ENCODE data around the gene IRS1.

The IRS1 gene

DNA sequence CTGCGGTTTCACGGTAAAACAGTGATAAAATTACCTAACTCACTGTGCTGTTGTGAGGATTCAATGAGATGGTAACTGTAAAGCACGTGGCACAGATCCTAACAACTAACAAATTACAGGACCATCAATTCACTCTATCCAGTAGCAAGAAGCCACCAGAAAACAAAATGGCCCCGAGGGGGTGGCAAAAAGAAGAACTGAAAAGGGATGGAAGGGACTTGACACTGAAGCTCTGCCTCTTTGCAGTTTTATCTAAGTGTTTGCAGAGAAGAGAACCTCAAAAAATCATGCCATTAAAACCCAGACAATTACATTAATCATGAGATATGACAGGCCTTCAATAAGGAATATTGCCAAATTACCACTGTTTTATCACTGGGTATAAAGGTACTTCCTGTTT, 46.7 kb downstream of the IRS1 start:
- DNase-seq, result no peak

DNA sequence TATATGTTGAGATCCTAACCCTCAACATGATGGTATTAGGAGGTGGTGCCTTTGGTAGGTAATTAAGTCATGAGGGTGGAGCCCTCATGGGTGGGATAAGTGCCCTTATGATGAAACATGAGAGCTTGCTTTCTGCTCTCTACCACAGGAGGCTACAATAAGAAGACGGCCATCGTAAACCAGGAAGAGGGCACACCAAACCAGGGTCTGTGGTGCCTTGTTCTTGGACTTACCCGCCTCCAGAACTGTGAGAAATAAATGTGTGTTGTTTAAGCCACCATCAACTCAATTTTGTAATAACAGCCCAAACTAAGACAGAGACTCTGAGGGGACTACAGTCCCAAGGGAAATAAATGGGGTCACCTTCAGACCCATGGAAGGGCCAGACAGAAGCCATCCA, 52.3 kb downstream of the IRS1 start:
- no peak for DNase-seq

DNA sequence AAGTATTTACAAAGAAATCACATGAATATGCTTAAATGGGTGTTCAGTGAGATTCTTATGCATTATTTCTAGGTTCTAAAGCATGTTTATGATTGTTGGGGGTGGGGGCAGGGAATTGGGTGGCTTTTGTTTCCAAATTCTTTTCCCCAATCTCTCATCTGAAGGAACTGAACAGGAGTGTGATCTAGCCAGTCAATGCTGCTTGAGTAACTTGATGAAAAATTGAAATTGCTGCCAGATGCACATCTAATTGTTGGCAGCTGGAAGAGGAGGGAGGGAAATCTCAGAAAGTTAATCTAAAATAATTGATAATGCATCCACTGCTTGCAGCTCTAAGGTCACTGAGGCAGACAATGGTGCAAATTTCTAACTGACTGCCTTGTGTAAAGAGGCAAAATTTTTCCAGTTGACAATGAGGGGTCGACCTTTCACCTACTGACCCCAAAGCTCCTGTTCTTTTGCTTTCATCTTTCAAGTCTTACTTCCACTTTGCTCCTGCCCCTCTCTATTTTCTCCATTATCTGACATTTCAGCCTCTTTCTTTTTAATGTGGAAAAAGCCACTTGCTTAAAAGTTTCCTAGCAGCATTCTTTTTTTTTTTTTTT, 53.3 kb downstream of the IRS1 start:
- no peak for DNase-seq

DNA sequence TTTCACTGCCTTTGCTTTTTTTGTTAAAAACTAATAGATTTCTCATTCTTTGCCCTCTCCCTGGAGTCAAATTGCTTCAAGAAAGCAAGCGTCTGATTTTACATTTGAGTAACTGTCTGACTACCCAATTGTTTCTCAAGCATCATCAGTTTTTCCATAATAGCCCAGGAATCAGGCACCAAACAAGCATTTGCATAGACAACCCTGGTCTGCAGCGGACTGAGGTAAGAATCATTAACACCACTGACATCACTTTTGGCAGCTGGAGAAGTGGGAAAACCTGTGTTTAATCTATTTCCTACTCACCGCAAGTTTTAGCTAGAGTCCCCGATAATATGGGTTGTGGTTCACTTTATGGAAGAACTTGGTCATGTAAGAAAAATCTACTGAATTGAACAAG, 55.7 kb downstream of the IRS1 start:
- DNase-seq, result no peak

DNA sequence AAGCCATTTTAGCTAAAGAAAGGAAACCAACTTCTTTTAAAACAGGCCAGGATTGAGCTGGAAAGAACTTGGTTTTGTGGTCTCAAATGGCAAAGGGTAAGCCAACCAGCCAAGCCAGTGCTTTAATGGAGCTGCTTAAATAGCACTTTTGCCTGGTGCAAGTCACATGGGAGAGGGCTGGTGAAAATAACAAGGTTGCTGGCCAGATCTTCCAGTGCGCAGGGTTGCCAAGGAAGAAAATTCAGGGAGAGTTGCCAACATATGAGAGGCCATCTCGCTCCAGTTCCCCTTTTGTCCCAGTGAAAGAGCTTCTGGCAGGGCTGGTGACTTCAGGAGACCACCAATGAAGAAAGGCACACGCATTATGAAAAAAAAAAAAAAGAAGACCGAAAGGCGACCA, 57.3 kb downstream of the IRS1 start:
- DNase-seq, result no peak

DNA sequence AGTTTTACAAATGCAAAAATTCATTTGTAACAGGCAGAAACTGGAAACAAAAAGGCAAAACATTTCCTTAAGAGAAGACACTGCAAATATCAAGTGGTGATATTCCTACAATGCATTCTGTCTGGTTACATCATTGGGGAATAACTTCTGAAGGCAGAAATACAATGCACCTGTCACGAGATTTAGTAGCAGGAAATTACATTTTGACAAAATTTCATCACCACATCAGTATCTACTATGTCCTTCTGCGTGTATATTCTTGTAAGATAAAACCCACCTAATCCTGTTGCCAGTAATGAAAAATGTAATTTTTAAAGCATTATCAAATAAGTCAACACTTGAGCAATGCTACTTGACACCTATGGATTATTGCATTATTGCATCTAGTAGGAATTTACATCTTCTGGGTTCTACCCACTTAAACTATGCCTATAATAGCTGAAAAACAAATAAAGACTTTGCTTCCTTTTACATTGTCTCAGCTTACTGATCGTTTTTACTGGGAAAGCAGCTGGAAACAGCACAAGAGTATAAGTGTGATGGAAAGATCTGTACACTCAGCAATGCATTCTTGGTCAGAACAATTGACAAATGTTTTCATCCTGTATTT, 59.5 kb downstream of the IRS1 start:
- no peak for DNase-seq

DNA sequence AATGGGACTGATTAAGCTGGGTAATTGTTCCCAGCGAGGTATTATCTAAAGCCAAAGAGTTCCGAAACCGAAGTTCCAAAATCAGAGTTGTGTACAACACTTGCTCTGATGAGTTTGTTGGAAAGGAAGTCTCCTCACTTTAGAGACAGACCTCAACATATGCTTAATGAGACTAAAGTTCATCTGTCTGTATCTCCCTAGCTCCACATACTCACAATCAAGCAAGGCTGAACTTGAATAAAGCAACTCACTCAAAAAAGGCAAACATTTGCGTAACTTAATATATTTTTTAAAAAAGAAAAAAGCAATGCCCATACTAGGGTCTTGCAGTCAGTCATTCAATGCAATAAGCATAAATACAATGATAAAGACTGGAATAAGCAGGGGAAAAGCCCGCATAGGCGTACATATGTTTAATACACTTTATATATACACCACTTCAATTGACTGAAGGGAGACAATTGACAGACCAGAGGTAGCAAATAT, 60.0 kb downstream of the IRS1 start:
- no peak for DNase-seq

DNA sequence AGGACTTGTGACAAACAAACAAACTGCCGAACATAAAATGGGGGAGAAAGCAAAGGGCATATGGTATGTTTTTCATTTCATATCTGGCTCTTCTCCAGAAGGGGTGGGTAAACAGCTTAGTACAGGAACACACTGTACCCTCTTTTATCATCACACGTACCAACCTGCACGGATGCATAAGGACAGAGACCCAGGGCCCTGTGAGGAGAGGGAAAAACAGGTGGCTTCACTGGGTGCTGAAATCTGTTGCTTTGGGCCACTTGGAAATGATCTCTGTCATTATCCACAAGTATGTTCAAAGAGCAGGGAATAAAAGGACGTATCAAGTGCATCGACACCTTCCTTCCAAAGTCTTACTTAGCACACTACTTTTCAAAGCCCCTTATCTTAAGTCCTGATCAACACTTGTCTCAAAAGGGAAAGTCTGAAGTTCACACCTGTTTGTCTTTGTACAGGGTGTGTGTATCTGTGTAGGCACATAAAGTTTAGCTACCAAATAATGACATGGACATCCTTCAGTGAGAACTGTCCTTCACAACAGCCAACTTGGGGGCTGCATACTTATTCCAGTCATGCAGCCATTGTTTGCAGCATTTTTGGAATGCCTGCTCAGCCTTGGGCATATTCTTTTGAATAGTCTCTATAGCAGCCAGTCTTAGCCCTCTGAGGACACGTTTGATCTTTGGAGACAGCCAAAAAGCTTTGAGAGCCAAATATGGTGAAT, 60.6 kb downstream of the IRS1 start:
- no peak for DNase-seq

DNA sequence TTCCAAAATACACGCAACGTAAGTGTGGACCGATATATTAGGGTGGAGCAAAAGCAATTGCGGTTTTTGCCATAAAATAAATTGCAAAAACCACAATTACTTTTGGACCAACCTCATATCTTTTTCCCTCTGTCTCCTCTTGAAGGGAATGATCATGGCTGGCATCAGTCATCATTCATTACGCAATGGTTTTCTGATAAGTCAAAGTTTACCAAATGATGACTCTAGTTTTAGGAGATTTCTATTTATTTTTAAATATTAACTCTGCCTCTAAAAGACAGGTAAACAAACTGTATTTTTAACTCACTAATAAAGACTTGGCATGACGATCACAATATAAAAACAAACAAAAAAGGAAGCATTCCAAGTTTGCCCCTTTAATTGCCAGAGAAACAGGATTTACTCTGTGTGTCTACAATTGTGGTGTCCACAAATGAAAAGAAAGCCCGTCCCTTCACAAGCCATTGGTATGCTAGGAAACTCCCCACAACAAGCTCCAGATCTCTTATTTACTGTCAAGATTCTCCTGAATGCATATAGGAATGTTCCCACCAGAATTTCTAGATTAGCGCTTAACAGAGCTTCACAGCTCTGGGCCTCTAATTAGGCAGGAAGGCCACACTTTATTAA, 61.3 kb downstream of the IRS1 start:
- DNase-seq, result no peak

DNA sequence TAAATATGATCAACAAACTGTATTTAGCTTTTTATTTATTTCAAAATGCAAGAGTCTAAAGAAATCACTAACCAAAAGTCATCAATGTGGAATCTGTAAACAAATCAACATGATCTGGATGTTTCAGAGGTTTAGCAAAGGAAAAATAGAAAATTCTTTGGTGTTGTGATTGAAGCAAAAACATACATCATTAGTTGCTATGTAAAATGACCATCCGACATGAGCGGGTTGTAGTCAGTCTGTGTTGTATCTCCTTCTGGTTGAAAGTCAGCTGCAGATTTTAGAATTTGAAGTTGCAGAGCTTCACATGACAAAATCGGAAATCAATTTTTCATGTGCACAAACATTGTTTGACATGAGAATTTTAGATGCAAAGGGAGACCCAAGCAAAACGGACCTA, 63.2 kb downstream of the IRS1 start:
- no peak for DNase-seq

DNA sequence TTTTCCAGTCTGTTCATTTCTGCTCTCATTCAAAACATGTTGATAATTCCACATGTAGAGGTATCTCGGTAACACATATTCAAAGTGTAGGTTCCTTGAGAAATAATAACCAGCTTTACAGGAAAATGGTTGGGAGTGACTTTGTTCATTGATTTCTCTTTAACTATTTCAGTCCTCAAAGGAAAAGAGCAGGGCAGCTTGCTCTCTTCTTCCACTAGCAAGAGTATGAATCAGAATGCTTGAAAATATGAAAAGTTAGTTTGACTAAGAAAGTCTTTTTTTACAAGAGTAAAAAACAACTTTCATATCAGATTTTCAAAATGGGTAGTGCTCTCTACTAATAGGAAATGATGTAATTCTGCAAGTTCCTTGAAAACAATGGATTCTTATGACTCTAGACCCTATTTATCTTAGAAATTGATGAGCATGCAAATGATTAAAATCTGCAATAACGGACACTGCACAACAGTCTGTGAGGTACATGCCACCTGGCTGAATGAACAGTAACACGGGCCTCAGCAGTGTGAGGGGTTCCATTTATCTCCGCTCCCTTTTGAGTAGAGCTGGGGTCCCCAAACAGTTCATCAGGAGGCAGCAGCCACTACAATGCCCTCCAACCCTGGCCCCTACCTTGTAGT, 65.6 kb downstream of the IRS1 start:
- no peak for DNase-seq

DNA sequence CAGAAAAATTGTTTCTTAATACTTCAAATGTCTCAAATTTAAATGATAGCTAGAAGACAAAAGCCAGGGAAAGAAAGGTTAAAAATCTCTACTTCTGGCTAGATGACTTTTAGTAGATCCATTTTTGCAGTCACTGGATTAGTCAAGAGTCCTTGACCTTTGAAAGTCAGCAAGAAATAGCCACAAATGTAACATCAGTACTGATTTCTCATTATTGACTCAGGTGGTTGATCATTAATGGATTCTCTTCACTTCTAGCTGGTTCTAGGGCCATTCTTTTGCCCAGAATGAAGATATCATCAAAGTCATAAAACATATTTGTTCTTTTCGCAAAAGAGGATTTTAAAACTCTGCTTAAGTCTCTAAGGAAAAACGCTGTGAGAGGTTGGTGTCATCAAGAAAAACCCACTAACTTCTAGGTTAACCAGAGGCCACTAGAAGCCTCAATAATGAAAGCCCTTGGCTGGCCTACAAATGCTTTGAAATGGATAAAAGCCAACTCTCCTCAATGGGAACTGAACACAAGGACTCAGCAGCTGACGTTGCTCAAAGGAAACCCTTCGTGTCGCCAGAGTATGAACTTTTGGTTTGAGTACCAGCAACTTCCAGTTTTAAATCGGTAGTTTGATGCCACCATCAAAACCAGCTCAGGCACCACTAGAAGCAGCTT, 66.3 kb downstream of the IRS1 start:
- no peak for DNase-seq

DNA sequence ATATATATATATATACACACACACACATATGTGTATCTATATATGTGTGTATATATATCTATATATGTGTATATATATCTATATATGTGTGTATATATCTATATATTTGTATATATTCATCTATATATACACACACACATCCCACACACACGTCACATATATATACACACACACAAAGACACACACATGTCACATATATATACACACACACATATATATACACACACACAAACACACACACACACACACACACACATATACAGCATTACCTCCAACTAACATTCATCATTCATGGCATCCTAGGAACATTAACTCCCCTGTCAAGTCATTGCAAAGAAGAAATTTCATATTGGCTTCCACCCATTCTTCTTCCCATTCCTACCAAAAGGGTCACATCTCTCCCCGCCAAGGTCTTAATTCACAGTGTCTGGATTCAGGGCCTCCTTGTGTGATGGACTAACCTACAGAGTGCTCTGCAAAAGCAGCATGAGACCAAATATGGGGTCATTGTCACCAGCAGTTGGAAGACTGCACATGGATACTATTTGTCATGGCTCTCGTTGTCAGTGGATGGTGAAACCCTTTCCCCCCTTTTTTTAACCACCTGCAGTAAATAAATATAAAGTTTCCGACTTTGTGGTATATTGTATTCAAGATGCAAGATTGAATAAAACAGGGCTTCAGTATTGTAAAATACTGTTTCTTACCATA, 67.0 kb downstream of the IRS1 start:
- DNase-seq, result no peak

DNA sequence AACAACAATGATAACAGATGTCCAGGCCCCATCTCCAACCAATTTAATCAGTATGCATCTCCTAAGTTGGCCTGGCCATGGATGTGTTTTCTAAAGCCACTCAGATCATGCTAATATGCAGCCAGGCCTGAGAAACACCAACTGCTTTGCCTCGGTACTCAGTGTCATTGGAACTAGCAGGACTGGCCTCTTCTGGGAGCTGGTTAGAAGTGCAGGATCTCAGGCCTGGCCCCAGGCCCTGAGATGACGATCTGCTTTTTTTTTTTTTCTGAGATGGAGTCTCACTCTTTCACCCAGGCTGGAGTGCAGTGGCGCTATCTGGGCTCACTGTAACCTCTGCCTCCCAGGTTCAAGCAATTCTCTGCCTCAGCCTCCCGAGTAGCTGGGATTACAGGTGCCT, 69.1 kb downstream of the IRS1 start:
- no peak for DNase-seq

DNA sequence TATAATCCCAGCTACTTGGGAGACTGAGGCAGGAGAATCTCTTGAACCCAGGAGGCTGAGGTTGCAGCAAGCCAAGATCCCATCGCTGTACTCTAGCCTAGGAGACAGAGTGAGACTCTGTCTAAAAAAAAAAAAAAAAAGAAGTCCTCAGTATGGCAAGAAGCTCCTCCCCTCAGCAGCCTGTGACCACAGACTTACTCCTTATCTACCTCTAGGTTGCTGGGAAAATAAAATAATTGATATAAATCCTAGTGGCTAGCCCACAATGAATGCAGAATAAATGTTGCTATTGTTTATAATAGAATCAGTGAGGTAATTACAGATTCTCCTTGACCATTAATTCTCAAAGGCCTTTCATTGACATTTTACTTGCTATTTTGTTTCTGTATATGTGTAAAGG, 70.6 kb downstream of the IRS1 start:
- DNase-seq, result no peak

DNA sequence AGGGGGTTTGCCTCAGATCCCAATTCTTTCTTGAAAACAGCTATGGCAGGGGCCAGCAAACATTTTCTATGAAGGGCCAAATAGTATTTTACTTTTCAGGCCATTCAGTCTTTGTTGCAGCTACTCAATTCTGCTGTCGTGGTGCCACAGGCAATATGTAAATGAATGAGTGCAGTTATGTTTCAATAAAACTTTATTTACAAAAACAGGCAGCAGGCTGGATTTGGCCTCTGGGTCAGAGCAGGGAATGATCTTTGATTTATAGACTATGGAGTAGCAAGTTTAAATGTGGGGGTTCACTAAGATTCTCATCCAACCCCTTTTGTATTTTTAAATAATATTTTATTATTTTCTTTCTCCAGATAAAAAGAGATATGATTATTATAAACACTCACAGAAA, 72.4 kb downstream of the IRS1 start:
- no peak for DNase-seq

DNA sequence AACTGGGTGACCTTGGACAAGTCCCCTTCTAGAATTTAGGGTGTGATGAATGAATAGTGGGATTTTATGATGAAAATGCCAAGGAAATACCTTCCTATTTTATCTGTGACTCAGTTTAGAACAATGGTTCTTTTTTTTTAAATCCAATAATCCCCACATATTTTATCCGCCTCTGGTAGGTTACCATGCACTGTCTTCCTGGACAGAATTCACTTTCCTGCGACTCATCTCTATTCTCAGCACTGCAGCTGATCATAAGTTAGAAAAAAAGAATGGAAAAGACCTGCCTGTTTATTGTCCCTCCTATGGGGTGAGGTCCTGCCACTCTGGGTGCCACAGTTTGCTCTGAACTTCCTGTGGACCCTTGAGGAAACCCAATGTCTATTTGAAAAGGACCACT, 73.1 kb downstream of the IRS1 start:
- no peak for DNase-seq

DNA sequence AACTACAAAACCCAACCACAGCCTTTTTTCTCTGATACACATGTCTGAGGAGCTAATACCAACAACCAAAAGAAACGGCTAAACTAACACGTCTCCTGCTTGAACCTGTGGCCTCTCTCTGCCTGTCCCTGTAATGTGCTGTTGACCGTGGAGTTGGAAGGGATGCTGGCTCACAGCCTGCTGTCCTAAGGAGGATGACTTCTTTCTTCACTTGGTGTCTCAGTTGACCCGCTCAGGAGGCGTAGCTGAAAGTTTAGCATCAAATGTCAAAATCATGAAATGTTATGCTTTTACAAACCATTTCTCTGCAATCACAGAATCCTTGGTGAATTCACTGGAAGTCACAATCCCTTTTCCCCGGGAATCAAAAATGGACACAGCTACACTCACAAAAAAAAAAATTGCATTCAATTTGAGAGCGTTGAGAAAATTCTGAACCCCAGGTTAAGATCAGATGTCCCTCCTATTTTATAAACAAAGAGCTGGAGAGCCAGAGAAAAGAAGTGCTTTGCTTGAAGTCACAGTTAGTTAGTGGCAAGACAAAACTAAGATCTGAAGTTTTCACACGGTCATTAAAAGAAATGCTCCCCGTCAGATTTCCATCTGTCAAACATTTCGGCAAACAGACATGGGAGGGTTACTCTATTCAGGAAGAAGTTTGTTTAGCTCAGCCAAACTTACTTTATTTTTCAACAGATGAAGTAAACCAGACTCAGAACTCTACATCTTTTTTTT, 74.3 kb downstream of the IRS1 start:
- DNase-seq, result no peak

DNA sequence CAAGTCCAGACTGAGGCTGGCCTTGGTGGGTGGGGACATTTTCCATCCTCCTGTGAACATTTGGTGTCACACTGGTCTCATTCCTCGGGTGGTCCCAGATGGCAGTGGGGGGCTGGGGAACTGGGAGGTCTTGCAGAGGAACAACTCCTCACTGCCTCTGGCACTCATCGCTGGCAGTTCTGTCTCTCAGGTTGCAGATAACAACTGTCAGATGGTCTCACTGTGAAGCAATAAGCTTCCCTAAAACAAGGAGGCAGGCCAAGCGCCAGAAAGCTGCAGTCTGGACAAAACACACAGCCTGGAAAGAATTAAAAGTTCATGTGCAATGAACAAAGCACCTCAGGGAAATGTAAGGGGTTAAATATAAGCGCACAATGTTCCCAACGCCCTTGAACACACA, 78.1 kb downstream of the IRS1 start:
- no peak for DNase-seq

DNA sequence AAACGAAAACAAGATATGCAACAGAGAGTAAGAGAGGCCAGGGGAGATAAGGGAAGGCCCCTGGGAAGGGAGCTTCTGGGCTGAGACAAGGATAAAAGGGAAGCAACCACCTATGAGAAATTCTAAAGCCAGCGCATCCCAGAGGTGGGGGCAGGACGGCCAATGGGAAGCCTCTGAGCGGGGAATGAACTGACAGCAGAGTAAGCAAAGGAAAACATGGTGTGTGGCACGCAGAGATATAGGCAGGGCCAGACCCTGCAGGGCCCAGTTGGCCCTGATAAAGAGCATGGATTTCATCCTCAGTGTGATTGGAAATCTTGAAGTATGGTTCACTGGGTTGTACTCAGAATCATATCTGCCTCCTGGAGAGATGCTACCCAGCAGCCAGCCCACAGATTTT, 78.7 kb downstream of the IRS1 start:
- DNase-seq, result no peak

DNA sequence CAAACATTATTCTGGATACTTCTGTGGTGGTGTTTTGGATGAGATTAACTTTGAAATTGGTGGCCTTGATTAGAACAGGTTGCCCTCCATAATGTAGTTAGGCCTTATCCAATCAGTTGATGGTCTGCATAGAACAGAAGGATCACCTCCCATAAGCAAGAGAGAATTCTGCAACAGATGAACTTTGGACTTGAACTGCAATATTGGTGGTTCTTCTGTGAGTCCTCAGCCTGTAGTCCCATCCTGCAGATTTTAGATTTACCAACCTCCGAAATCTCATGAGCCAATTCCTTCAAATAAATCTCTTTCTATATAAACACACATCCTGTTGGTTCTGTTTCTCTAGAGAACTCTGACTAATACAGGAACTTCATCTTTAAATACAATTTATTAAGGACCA, 81.9 kb downstream of the IRS1 start:
- no peak for DNase-seq

DNA sequence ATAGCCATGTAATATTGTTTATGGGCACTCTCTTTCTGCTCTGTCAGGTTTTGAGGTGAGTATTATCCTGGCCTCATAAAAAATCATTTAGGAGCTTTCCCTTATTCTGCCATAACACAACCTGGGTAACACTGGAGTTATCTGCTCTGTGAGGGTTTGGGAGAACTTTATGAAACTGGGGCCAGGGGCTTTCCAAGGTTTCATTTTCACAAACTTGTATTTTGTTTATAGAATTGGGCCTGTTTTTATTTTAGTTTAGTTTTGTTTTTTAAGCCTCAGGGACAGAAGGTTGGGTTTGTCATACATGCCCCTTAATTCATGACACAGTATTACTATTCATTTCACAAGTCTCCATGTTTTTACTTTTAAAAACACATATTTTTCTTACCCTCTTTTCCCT, 83.5 kb downstream of the IRS1 start:
- DNase-seq, result no peak

Measured in bone marrow (tissue), 2 donors.